HepG2 (cell line): ENCODE measurements around the gene SDHAF3. TPM values are rescaled to one million over a fixed set of nuclear protein-coding genes. Genes with fewer than 3 reads are reported as not detected.

ENCODE experiments used
- ATAC-seq: fragments of 200-7000 bp; cut with Tn5 transposase; 3 replicates; pipeline ENCODE4 v1.9.1; 2020; ENCODE audit warnings: mild to moderate bottlenecking, moderate library complexity
- BruUV-seq: library from RNA; stranded (reverse); fragments of 400-500 nt; replicated peaks from 2 replicates; lab custom pipeline; 2021; lab: Mats Ljungman, UMichigan
- CTCF ChIA-PET: fragments of 300-600 bp; formaldehyde crosslinking; extraction: SDS; loops from one replicate; lab custom pipeline; 2021; ENCODE audit warnings: low total read pairs, inconsistent platforms, low intra/inter-chr PET ratio; lab: Yijun Ruan, JAX
- POLR2A ChIA-PET: fragments of 350-600 bp; sonication (Branson Sonifier 250); formaldehyde crosslinking; loops from one replicate; lab custom pipeline; 2020; ENCODE audit warnings: antibody characterized with exemption, inconsistent platforms; lab: Yijun Ruan, JAX
- DNase-seq: peaks from one replicate; pipeline ENCODE4 v3.0.0-alpha.2; 2015; ENCODE audit warnings: low spot score
- FAIRE-seq: peaks from 3 replicates; lab custom pipeline; 2011; peaks lifted over from hg19 to GRCh38; lab: Jason Lieb, UNC
- H2AFZ ChIP-seq: one replicate; pipeline ENCODE4 v1.6.1; 2011; ENCODE audit warnings: low read length, inconsistent platforms
- H3K27ac ChIP-seq: fragments of 300-600 bp; 3 replicates; pipeline ENCODE4 v1.8.0; 2011; ENCODE audit warnings: mixed run types, mild to moderate bottlenecking, mixed read lengths, low read length, inconsistent platforms; ENCODE audit not compliant: insufficient read depth; ENCODE audit errors: extremely low read length
- H3K27me3 ChIP-seq, 2 experiments: fragments of 200-600 bp in 1 of 2; 2 replicates in 1 of 2; 3 replicates in 1 of 2; pipeline versions ENCODE4 v1.6.0 to v1.8.0; 2011; ENCODE audit warnings: low read length in 2 of 2, mild to moderate bottlenecking in 2 of 2, moderate library complexity in 2 of 2, inconsistent platforms in 1 of 2; ENCODE audit not compliant: insufficient read depth in 2 of 2, control insufficient read depth in 1 of 2
- H3K36me3 ChIP-seq, 2 experiments: fragments of 200-600 bp in 1 of 2; replicated peaks in 1 of 2; 2 replicates in 1 of 2; 3 replicates in 1 of 2; pipeline versions ENCODE4 v1.5.1 to v1.8.0; 2011; ENCODE audit warnings: low read length in 2 of 2, inconsistent platforms in 1 of 2; ENCODE audit not compliant: insufficient read depth in 2 of 2, control insufficient read depth in 1 of 2
- H3K4me1 ChIP-seq: 2 replicates; pipeline ENCODE4 v1.5.1; 2012; ENCODE audit warnings: low read length, inconsistent platforms; ENCODE audit not compliant: insufficient read depth
- H3K4me2 ChIP-seq: 2 replicates; pipeline ENCODE4 v1.6.0; 2011; ENCODE audit warnings: low read depth, low read length, inconsistent platforms
- H3K4me3 ChIP-seq, 3 experiments: fragments of 200-600 bp in 1 of 3; sonication (generic), shearing (Covaris generic) in 1 of 3; replicated peaks in 1 of 3; 2 replicates each; pipeline ENCODE4 v1.5.1; 2011 to 2016; ENCODE audit warnings: low read length in 3 of 3, inconsistent platforms in 2 of 3, low read depth in 2 of 3, mild to moderate bottlenecking in 2 of 3, control low read depth in 1 of 3, mixed read lengths in 1 of 3; ENCODE audit not compliant: insufficient read depth in 1 of 3
- H3K79me2 ChIP-seq: one replicate; pipeline ENCODE4 v1.6.1; 2011; ENCODE audit warnings: low read length, inconsistent platforms; ENCODE audit not compliant: insufficient read depth
- H3K9ac ChIP-seq: 2 replicates; pipeline ENCODE4 v1.6.0; 2011; ENCODE audit warnings: mild to moderate bottlenecking, low read depth, low read length, inconsistent platforms; ENCODE audit not compliant: insufficient read depth
- H3K9me3 ChIP-seq: 2 replicates; pipeline ENCODE4 v1.5.1; 2012; ENCODE audit warnings: mild to moderate bottlenecking, low read length
- H4K20me1 ChIP-seq: 2 replicates; pipeline ENCODE4 v1.6.0; 2011; ENCODE audit warnings: inconsistent platforms, mild to moderate bottlenecking, low read length, moderate library complexity; ENCODE audit not compliant: insufficient read depth
- GPN1 ChIP-seq: sonication (generic); formaldehyde crosslinking; IDR thresholded peaks from 2 replicates; pipeline ENCODE4 v1.5.1; 2020; ENCODE audit warnings: missing genetic modification reagents, borderline replicate concordance
- JUND ChIP-seq: sonication (generic); formaldehyde crosslinking; IDR thresholded peaks from 2 replicates; pipeline ENCODE4 v1.8.0; 2022; ENCODE audit warnings: mild to moderate bottlenecking, missing genetic modification reagents
- MTA3 ChIP-seq: sonication (generic); formaldehyde crosslinking; IDR thresholded peaks from 2 replicates; pipeline ENCODE4 v1.4.0; 2020; ENCODE audit warnings: missing genetic modification reagents
- PCBP1 ChIP-seq: fragments of 200-400 bp; formaldehyde crosslinking; IDR thresholded peaks from 2 replicates; pipeline ENCODE4 v1.6.1; 2017; ENCODE audit warnings: mild to moderate bottlenecking, low read depth, low read length, borderline replicate concordance
- RAD21 ChIP-seq: fragments of 450-650 bp; formaldehyde crosslinking; IDR thresholded peaks from 2 replicates; pipeline ENCODE4 v1.5.0; 2020; ENCODE audit warnings: mild to moderate bottlenecking
- SNAI1 ChIP-seq: sonication (generic); formaldehyde crosslinking; IDR thresholded peaks from 2 replicates; pipeline ENCODE4 v1.5.0; 2020; ENCODE audit warnings: mild to moderate bottlenecking, missing genetic modification reagents, borderline replicate concordance
- SP1 ChIP-seq, 2 experiments: fragments of 450-650 bp in 1 of 2; sonication (generic) in 1 of 2; formaldehyde crosslinking in 1 of 2; IDR thresholded peaks; 2 replicates each; pipeline versions ENCODE4 v1.4.0 to v1.6.1; 2016 to 2020; ENCODE audit warnings: missing genetic modification reagents in 1 of 2
- ZBTB7A ChIP-seq: sonication (generic); formaldehyde crosslinking; IDR thresholded peaks from 2 replicates; pipeline ENCODE4 v1.8.0; 2022; ENCODE audit warnings: mild to moderate bottlenecking, missing genetic modification reagents
- ZNF501 ChIP-seq: sonication (generic); formaldehyde crosslinking; IDR thresholded peaks from 2 replicates; pipeline ENCODE4 v1.5.1; 2020; ENCODE audit warnings: mild to moderate bottlenecking, moderate library complexity, missing genetic modification reagents
- ZNF570 ChIP-seq: sonication (generic); formaldehyde crosslinking; IDR thresholded peaks from 2 replicates; pipeline ENCODE4 v1.4.0; 2020; ENCODE audit warnings: mild to moderate bottlenecking, missing genetic modification reagents, borderline replicate concordance
- ZNF709 ChIP-seq: sonication (generic); formaldehyde crosslinking; IDR thresholded peaks from 2 replicates; pipeline ENCODE4 v1.5.0; 2020; ENCODE audit warnings: mild to moderate bottlenecking, missing genetic modification reagents
- WGBS: methylation state at CpG from one replicate; pipeline ENCODE4 v1.1.6; 2017; ENCODE audit warnings: low lambda C conversion rate; 5-methylcytosine and 5-hydroxymethylcytosine counted together
- in situ Hi-C: cut with HindIII; loops from 2 replicates; pipeline ENCODE4 v1.10.0; 2017; ENCODE audit warnings: low pct_unique_long_range_greater_than_20kb; ENCODE audit not compliant: extremely low pct_ligation_motif_present
- intact Hi-C: fragments of 100-400 bp; cut with micrococcal nuclease; formaldehyde crosslinking; loops from one replicate; pipeline ENCODE4 v1.10.0; 2022; ENCODE audit not compliant: unreplicated experiment
- polyA plus RNA-seq, 8 experiments: library from polyadenylated mRNA; depleted of rRNA in 3 of 8; stranded (reverse) in 7 of 8; unstranded in 1 of 8; fragments of >200 nt; fragmentation: Illumina TruSeq in 4 of 8; extraction: Trizol in 4 of 8; gene quantifications; 2 replicates each; pipeline versions ENCODE4 v1.2.1 to v1.2.3, GENCODE V29; 2011 to 2016; ENCODE audit warnings: low read depth in 4 of 8, missing spikeins in 1 of 8, mixed read lengths in 1 of 8; ENCODE audit not compliant: insufficient read depth in 1 of 8
- total RNA-seq, 5 experiments: library from RNA; depleted of rRNA; stranded (reverse); fragments of >200 nt; fragmentation: Illumina TruSeq; extraction: Trizol; gene quantifications; 2 replicates each; pipeline ENCODE4 v1.2.3, GENCODE V29; 2016; ENCODE audit warnings: low read depth in 1 of 5
- TF ChIP-seq, protein P1 (sequence below): sonication (generic); formaldehyde crosslinking; IDR thresholded peaks from 2 replicates; pipeline ENCODE4 v1.4.0; 2020; ENCODE audit warnings: mild to moderate bottlenecking, missing genetic modification reagents, borderline replicate concordance
- TF ChIP-seq, protein P2 (sequence below): sonication (generic); formaldehyde crosslinking; IDR thresholded peaks from 2 replicates; pipeline ENCODE4 v1.4.0; 2020; ENCODE audit warnings: missing genetic modification reagents
- TF ChIP-seq, protein P3 (sequence below): sonication (generic); formaldehyde crosslinking; conservative IDR thresholded peaks from 2 replicates; pipeline ENCODE4 v1.4.0; 2020; ENCODE audit warnings: missing genetic modification reagents
- TF ChIP-seq, protein P4 (sequence below): sonication (generic); formaldehyde crosslinking; IDR thresholded peaks from 2 replicates; pipeline ENCODE4 v1.5.1; 2020; ENCODE audit warnings: missing genetic modification reagents, mild to moderate bottlenecking, borderline replicate concordance
- TF ChIP-seq, protein P5 (sequence below): sonication (generic); formaldehyde crosslinking; IDR thresholded peaks from 2 replicates; pipeline ENCODE4 v1.8.0; 2022; ENCODE audit warnings: missing genetic modification reagents, mild to moderate bottlenecking, borderline replicate concordance

SDHAF3 gene
- total and polyA plus RNA-seq, 2 of the 13 experiments (the other 11 are each of a cell fraction or from before 2014, with no cell fraction given) = 15.2 to 32.6 TPM

DNA sequence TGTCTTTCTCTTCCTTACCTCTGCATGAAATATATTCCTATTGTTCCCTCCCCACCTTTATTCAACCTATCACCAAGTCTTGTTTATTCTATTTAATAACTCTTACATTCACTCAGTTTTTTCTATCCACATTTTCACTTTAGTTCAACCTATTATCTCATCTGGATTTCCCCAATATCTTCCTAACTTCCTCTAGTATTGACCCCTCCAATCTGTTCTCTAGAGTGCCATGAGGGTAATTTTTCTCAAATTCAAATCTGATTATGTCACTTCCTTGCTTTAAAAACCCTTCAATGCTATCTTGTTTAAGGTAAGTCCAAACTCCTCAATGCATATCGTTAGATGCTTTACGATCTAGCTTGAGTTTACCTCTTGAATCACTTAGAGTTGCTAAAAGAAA, 86.5 kb downstream of the SDHAF3 start (continued):
- TF ChIP-seq, protein P1, sequence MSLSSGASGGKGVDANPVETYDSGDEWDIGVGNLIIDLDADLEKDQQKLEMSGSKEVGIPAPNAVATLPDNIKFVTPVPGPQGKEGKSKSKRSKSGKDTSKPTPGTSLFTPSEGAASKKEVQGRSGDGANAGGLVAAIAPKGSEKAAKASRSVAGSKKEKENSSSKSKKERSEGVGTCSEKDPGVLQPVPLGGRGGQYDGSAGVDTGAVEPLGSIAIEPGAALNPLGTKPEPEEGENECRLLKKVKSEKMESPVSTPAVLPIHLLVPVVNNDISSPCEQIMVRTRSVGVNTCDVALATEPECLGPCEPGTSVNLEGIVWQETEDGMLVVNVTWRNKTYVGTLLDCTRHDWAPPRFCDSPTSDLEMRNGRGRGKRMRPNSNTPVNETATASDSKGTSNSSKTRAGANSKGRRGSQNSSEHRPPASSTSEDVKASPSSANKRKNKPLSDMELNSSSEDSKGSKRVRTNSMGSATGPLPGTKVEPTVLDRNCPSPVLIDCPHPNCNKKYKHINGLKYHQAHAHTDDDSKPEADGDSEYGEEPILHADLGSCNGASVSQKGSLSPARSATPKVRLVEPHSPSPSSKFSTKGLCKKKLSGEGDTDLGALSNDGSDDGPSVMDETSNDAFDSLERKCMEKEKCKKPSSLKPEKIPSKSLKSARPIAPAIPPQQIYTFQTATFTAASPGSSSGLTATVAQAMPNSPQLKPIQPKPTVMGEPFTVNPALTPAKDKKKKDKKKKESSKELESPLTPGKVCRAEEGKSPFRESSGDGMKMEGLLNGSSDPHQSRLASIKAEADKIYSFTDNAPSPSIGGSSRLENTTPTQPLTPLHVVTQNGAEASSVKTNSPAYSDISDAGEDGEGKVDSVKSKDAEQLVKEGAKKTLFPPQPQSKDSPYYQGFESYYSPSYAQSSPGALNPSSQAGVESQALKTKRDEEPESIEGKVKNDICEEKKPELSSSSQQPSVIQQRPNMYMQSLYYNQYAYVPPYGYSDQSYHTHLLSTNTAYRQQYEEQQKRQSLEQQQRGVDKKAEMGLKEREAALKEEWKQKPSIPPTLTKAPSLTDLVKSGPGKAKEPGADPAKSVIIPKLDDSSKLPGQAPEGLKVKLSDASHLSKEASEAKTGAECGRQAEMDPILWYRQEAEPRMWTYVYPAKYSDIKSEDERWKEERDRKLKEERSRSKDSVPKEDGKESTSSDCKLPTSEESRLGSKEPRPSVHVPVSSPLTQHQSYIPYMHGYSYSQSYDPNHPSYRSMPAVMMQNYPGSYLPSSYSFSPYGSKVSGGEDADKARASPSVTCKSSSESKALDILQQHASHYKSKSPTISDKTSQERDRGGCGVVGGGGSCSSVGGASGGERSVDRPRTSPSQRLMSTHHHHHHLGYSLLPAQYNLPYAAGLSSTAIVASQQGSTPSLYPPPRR (CRISPR knock-in tag) = no peak
- TF ChIP-seq PCBP1 (no peak), MTA3 (no peak), GPN1 (CRISPR knock-in tag) (no peak), SP1 (IDR thresholded peaks at IDR 0.05) (no peak), SP1 (CRISPR knock-in tag; IDR thresholded peaks at IDR 0.05) (no peak)

DNA sequence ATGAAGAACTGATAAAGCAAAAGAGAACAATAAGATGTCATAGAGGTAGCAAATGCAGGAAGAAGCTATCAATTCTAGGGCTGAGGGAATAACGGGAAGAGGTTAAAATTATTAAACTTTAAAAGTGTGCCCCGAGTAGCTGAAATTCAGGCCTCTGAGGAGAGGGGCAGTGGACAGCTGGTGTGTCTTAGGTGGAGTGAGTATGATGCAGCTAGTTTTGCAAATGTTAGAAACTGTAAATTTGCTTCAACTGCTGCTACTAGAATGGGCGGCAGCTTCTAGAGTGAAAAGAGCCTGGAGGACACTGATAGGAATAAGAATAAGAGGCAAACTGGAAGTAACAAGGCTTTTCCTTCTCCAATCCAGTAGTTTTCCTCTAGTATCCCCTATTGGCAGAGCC, 87.3 kb downstream of the SDHAF3 start:
- intact Hi-C loops (no loop called here), in situ Hi-C loops (no loop called here)
- no peak overlapping the region for H3K9ac ChIP-seq
- no peak for ATAC-seq
- H3K4me1 ChIP-seq = no peaks in the 10 kb centered on the region
- POLR2A ChIA-PET = no interaction called here
- no peak overlapping the region for H3K4me3 ChIP-seq
- no peaks in the 10 kb centered on the region for H3K27me3 ChIP-seq
- CTCF ChIA-PET = no interaction called here
- no peaks in the 10 kb centered on the region for H3K36me3 ChIP-seq
- no peak overlapping the region for H2AFZ ChIP-seq
- BruUV-seq = no TSS peak
- H3K79me2 ChIP-seq = no peaks in the 10 kb centered on the region
- no peak for DNase-seq
- no peak overlapping the region for H3K27ac ChIP-seq
- no peaks in the 10 kb centered on the region for H3K9me3 ChIP-seq
- WGBS = 0% methylated on average over 3 of the region's 3 CpGs
- no peaks in the 10 kb centered on the region for H4K20me1 ChIP-seq
- no peak for FAIRE-seq
- TF ChIP-seq RAD21 (CRISPR knock-in tag) (no peak), ZNF570 (no peak), ZBTB7A (CRISPR knock-in tag) (no peak), ZNF501 (CRISPR knock-in tag) (no peak), SNAI1 (CRISPR knock-in tag) (no peak), ZNF709 (CRISPR knock-in tag) (no peak), JUND (no peak)
- TF ChIP-seq, protein P2, sequence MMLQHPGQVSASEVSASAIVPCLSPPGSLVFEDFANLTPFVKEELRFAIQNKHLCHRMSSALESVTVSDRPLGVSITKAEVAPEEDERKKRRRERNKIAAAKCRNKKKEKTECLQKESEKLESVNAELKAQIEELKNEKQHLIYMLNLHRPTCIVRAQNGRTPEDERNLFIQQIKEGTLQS = no peak
- TF ChIP-seq, protein P3, sequence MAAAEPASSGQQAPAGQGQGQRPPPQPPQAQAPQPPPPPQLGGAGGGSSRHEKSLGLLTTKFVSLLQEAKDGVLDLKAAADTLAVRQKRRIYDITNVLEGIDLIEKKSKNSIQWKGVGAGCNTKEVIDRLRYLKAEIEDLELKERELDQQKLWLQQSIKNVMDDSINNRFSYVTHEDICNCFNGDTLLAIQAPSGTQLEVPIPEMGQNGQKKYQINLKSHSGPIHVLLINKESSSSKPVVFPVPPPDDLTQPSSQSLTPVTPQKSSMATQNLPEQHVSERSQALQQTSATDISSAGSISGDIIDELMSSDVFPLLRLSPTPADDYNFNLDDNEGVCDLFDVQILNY (CRISPR knock-in tag) = no peak
- TF ChIP-seq, protein P4, sequence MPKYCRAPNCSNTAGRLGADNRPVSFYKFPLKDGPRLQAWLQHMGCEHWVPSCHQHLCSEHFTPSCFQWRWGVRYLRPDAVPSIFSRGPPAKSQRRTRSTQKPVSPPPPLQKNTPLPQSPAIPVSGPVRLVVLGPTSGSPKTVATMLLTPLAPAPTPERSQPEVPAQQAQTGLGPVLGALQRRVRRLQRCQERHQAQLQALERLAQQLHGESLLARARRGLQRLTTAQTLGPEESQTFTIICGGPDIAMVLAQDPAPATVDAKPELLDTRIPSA = no peak
- TF ChIP-seq, protein P5, sequence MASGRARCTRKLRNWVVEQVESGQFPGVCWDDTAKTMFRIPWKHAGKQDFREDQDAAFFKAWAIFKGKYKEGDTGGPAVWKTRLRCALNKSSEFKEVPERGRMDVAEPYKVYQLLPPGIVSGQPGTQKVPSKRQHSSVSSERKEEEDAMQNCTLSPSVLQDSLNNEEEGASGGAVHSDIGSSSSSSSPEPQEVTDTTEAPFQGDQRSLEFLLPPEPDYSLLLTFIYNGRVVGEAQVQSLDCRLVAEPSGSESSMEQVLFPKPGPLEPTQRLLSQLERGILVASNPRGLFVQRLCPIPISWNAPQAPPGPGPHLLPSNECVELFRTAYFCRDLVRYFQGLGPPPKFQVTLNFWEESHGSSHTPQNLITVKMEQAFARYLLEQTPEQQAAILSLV = no peak
- no peak overlapping the region for H3K4me2 ChIP-seq
